ENCODE measurements around the gene EPS8L3.
"Not testable (repeated sequence)": the region's sequence is repeated elsewhere in the genome, so short reads cannot be mapped to it uniquely, and the experiment has no call there.

Gene EPS8L3

DNA sequence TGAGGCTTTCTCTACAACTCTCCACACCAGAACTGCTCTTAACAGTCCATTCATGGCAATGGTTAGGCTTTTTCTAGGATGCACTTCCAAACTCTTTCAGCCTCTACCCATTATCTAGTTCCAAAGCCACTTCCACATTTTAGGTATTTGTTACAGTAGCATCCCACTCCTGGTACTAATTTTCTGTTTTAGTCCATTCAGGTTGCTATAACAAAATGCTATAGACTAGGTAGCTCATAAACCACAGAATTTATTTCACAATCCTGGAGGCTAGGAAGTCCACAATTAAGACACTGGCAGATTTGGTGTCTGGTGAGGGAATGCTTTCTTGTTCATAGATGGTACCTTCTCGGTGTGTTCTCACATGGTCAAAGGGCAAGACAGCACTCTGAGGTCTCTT lies 17.3 kb upstream of the EPS8L3 start:
- no peak for DNase-seq (ENCODE audit: low read depth in 2 of 2)

DNA sequence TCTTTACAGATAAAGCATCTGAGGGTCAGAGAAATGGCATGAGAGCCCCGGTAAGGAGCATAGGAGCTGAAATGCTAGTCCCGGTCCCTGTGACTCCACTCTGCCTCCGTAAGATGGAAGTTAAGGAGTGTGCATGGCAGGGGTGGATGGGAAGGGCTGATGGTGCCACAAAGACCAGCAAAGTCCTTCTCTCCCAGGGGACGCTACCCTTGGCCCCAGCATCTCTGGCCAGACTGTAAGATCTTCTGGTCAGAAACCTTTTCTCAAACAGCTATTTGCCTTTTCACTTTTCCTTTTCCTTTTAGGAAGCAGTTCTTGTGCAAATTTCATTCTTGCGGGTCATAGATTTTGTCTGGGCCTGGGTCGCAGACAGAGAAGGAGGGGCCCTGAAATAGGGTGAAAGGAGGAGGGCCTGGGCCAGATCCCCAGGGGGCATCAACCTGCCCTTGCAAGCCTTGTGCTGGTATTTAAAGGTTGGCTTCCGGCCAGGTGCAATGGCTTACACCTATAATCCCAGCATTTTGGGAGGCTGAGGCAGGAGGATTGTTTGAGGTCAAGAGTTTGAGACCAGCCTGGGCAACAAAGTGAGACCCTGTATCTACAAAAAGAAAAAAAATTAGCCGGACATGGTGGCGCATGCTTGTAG lies 14.4 kb upstream of the EPS8L3 start:
- DNase-seq (ENCODE audit: low read depth in 2 of 2), result no peak

DNA sequence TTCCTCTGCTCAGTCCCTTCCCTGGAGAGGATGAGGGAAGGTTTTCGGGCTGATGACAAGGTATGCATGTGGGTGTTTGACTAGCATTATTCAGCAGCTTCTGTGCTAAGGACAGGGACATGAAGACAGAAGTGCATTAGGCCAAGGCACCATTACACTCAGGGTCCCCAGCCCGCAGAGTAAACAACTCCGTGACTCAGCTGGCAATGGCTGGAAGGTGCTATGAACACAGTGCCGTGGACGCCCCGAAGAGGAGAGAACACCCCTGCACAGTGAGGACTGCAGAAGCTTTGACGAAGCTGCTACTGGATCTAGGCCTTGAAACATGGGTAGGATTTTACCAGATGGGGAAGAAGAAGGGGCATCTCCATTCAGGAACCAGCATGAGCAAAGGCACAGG lies 13.7 kb upstream of the EPS8L3 start:
- no peak for DNase-seq (ENCODE audit: low read depth in 2 of 2)

DNA sequence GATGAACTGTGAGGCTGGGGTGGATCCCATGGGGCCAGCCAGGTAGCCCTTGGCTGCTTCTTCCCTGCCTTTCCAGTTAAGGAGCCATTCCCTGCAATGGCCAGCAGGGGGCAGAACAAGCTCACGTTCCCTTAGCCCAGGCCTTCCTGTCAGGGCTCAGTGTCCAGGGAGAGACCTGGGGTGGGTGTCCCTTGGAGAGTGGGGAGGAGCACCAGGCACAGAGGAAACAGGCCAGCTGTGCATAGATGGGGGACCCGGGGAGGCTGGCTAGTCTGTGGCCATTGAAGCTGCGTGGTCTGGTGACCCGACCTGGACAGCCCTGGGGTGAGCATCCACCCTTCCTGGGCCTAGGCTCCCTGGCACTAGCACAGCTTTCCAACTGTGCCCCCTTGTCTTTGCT lies 13.2 kb upstream of the EPS8L3 start:
- peak; percentile 40 to 53 for DNase-seq (ENCODE audit: low read depth in 2 of 2)

DNA sequence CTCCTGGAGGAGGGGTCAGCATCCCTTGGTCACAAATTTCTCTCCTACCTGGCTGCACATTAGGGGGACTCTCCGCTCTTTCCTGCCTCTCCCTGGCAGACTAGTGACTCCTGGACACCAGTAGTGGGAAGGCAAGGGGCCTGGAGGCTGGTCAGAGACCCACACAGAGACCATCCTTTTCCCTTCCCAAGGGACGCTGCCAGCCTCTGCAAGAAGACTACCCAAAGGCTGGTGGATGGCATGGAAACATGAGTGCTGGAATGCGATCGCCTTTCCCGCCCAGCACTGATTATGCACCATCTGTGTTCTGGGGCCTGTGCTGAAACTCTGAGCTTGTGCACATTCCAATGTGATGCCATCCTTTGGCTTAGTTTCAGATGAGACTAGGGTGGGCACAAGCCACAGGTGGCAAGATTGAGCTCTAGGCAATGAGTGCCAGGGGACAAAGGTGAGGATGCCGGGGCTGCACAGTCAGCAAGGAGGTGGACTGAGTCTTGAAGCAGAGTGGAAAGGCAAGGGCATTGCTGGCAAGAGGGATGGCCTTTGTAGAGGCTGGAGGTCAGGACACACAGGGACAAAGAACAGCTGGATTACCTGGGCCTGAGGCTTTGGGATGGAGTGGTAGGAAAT lies 12.6 kb upstream of the EPS8L3 start:
- DNase-seq (ENCODE audit: low read depth in 2 of 2), result no peak

DNA sequence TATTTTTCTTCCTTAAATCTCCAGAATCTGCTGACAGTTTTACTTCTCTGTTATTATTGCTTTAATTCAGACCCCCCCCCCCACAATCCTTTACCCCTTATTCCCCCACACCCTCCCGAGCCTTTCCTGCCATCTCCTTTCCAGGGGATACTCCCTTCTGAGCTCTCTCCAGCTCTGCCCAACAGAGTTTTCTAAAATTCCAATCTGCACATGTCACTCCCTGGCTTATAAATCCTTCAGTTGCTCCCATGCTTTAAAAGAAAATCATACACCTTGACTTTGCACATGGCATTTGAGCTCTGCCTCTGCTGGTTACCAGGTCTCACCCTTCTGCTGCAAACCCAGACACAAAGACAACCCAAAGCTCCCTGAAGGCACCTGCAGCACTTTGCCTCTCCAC lies 11.7 kb upstream of the EPS8L3 start:
- no peak for DNase-seq (ENCODE audit: low read depth in 2 of 2)

DNA sequence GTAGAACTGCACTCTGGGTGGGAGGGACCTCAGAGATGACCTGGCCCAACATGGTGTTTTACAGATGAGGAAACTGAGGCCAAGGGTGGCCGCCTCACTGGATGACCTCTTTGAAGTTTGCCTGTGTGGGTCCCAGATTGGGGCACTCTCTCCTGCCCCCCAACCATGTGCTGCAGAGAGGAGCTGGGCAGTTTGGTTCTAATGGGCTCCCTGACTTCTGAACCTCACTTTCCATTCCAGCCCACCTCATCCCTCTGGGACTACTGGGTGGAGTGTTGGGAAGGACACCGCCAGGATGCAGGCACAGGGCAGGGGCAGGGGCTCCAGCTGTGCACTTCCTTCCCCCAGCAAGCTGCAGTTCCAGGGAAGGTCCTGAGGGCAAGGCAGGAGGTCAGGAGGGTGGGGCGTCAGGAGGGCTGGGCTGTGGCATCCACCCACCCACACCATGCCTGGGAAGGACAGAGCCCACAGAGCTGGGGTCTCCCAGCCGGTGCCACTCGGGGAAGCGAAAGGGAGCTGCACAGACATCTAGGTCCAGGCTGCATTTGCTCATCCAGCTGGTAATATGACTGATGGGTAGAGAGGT lies 10.3 kb upstream of the EPS8L3 start:
- no peak for DNase-seq (ENCODE audit: low read depth in 2 of 2)

DNA sequence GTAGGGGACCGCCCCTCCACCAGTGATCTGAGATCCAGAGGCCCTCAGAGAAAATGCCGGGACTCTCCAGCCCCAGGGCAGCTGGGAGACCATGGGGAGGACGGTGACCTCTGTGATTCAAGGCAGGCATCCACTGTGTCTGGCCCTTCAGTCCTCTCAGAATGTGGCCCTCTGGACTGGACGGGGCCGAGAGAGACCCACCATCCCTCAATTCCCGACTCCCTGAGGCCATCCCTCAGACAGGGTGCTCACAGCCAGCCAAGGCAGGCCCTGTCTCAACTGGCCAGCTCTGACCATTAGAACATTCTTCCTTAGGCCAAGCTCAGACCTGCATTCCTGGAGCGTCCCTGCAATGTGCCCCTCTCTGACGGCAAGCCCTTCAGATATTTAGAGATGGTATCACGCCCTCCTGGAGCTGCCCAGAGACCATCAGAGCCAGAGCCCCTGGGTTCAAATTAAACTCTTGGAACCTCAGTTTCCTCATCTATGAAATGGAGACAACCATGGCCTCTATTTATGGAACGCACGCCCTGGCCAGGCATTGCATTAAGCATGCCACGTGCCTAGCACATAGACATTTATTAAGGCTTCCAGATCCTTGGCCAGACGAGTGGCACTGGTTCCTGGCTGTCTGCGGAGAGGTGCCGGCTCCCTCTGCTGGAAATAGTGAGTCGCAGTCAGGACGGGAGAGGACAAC lies 9.6 kb upstream of the EPS8L3 start:
- peak; percentile 18 to 38 for DNase-seq (ENCODE audit: low read depth in 2 of 2)

DNA sequence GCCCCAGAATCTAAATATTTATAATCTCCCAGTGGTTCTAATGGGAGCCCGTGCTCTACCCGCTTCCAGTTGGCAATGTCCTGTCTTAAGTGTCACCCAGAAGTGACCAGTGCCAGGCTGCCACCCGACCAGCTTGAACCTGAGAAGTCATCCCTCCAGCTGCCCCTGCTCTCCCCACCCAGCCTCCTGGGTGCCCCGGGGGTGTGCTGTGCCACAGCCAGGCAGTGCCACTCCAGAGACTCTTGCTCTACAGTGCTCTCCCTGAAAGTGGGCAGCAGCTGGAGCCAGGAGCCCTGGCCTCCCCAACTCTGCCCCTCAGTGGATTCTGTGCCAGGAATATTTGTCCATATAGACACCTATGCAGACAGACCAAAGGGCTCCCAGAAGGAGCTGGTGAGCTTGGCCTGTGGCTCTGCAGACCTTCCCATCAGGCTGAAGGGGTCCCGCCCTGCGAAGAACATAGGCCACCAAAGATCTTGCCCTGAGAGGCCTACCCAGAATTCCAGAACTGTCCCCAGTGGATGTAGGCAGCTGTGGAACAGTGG lies 9.0 kb upstream of the EPS8L3 start:
- DNase-seq (ENCODE audit: low read depth in 2 of 2), result no peak

DNA sequence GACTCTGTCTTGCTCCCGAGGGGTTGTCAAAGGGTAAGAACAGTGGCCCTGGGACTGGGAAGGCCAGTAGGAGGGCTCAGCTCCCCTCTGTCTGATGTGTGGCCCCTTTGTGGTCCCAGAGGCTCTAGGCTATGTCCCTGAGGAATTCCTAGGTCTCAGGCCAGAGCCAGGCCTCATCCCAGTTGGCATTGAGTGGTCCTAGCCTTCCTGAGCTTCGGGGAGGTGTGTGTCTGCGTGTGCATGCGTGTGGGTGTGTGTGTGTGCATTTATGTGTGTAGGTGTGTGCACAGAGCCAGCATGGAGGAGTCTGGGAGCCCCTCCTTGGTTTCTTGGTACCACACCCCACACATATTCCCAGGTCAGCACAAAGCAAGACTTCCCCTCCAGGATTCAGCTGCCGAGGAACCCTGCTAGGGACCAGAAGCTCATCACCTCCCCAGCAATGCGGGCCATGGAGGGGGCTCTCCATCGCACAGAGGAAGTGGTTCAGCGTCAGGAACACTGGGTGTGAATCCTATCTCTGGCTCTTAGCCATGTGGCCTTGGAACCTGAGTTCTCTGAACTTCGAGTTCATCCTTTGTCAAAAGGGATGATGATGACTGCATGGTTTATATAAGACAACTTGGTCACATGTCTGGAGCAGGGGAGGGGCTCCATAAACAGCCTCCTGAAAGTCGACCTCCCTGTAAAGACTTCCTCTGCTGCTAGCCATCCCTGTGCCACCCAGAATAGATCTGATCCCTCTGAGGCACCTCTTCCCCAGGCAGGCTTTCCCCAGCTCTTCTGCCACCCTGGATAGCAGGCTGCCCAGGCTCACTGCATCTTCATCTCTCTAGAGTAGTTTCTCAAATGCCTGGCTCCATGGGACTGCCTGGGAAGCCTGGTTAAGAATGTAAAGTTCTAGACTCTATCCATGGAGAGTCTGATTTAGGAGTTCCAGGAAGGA lies 8.3 kb upstream of the EPS8L3 start:
- DNase-seq (ENCODE audit: low read depth in 2 of 2), result no peak

DNA sequence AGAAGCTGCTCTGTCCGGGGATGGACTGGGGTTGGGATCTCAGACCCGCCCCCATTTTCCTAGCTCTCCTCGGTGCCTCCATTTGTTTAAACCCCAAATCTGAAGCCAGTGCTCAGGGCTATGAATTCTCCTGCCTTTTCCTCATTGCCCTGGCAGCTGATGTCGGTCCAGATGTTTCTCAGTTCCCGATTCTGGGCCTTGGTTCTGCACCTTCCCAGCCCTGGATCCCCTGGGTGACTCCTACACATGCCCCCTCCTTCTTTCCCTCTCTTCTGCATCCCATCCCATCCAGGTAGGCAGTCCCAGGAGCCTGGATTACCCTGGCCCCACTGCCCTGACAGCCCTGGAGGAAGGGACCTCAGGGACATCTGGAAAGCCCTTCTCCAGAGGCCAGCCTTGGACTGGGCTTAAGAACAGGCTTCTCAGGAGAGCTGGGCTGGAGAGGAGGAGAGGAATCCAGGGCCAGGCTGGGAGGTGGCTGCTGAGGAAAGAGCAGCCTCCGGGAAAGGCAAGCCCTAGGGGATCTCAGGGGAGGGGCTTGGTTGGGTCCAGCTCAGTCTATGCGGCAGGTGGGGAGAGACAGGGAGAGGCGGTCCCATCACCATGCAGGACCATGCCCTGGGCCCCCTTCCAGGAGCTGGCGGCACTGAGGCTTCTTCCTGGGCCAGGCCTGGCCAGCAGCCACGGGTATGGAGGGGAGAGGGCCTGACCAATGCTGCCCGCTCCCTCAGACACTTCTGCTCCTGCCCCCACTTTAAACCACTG lies 6.8 kb upstream of the EPS8L3 start:
- DNase-seq (ENCODE audit: low read depth in 2 of 2), result no peak

DNA sequence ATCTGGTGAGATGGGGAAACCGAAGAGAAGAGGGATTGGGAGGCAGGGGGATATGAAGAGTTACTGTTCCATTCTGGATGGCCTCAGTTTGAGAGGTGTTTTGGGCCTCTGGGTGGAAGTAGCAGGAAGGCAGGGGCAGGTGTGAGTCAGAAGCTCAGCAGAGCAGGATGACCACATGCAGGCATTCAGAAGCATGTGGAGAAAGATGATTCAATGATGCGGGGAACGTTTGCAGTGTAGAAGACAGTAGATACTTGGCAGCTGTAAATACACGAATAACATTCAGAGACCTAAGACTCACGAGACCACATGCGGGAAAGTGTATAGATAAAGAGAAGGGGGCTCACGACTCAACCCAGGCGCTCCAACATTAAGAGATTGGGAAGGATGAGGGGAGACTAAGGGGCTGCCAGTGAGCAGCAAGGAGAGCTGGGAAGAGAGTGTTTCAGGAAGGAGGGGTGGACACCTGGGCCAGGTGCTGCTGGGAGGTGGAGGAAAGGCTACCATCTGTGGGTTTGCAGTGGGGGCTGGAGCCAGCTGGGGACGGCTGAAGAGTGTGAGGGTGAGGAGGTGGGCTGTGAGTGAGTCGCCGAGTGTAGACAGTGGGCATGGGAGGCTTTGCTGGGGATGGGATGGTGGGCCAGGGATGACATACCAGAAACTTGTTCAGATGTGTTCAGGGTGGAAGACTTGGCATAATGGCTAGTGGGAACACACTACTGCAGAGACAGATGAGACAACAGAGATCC lies 5.8 kb upstream of the EPS8L3 start:
- DNase-seq (ENCODE audit: low read depth in 2 of 2), result no peak

DNA sequence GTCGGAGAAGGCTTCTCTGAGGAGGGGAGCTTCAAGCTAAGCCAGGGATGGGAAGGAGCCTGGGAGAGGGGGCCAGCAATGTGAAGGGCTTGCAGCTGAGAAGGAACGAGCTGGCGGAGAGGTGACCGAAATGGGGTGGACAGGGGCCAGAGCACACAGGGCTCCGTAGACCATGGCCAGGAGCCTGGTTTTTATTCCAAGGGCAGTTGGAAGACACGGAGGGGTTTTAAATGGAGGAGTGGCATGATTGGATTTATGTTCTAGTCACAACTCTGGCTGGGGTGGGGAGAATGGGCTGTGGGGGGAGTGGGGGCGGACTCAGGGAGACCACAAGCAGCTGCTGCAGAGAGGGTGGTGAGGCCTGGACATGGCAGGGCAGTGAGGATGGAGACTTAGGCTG lies 5.1 kb upstream of the EPS8L3 start:
- DNase-seq (ENCODE audit: low read depth in 2 of 2), result no peak

DNA sequence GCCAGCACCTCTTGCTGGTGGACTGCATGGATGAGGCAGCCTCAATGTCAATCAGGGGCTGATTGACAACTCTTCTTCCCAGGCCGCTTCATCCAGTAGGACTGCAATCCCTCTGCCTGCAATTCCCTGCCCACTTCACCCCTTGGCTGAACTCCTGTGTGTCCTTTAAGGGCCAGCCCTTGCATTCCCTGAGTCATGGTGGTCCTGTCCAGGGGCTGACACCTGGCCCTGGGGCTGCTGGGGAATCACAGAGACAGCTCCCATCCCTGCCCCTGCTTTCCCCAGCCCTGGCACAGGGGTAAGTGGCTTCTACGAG lies 4.6 kb upstream of the EPS8L3 start:
- DNase-seq (ENCODE audit: low read depth in 2 of 2), result no peak

DNA sequence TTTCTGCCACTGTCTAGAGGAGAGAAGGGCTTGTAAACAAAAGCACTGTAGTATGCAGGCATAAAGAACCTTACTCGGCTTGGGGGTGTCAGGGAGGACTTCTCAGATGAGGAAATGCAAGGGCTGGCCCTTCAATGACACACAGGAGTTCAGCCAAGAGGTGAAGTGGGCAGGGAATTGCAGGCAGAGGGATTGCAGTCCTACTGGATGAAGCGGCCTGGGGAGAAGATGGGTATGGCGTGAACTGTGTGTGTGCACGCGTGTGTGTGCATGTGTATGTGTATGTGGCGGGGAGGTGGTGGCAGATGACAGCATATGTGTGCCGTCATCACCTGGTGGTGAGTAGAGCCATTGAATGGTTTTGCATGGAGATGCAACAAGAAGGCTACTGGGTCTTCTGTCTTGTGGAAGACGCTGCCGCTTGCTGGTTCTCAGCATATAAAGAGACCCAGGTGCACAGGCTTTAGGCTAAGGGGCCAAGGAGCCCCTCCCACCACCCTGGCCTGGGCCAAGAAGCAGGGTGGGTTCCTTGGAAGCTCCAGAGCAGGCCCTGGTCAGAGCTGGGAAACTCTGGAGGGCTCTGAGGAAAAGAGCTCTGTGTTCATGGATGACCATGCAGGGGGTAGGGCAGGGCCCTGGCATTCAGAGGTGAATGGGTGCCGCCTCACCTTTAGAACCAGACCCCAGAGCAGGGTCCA lies 4.1 kb upstream of the EPS8L3 start:
- DNase-seq (ENCODE audit: low read depth in 2 of 2), result no peak

DNA sequence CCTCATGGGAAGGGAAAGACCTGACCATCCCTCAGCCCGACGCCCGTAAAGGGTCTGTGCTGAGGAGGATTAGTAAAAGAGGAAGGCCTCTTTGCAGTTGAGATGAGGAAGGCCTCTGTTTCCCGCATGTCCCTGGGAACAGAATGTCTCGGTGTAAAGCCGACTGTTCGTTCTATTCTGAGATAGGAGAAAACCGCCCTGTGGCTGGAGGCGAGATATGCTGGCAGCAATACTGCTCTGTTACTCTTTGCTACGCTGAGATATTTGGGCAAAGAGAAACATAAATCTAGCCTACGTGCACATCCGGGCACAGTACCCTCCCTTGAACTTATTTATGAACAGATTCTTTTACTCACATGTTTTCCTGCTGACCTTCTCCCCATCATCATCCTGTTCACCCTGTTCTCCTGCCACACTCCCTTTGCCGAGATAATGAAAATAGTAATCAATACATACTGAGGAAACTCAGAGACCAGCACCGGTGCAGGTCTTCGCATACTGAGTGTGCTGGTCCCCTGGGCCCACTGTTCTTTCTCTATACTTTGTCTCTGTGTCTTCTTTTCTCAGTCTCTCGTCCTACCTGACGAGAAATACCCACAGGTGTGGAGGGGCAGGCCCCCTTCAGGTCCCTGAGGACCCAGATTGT lies 3.4 kb upstream of the EPS8L3 start:
- DNase-seq (ENCODE audit: low read depth in 2 of 2), result not testable (repeated sequence)

DNA sequence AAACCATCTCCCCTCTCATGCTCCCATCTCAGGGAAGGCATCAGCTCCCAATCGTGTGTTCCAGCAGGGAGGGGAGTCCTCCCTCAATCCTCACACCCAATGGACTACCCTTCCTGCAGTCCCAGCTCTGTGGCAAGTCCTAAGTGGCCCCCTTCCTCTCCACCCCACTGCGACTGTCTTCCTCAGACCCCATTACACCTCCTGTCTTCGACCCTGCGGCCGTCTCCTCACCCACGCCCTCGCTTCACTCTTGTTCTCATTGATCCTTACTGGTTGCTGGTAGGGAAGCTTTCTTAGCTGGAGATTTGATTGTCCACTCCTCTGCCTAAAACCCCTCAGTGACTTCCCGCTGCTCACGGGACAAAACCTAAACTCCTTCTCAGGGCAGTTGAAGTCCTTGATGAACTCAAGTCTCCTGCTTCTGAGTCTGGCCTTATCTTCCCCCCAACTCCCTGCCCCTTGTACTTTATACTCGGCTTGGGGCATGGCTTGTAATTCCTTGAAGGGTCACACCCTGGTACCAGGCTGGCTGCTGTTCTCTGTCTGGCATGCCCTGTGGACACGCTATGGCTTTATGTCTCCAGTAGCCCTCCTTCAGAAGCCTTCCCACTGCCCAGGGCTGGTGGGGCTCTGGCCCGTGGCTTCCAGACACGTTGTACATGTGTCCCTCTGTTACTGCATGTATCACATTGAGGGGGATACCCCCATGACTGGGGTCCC lies 2.3 kb upstream of the EPS8L3 start:
- DNase-seq (ENCODE audit: low read depth in 2 of 2), result no peak

DNA sequence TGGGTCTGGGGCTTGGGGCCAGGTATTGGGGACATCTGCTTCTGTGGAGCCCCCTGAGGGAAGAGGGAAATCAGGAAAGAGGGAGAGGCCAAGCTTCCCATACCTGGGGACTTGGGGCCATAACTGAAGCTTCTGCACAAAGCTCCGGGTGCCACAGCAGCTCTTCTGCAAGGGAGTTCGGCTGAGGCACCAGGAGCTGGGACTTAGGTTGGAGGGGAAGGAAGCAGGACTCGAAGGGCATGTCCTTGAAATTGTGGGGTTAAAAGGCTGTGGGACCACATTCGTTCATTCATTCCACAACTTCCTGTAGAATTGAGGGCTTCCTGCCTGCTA lies 1.7 kb upstream of the EPS8L3 start:
- DNase-seq (ENCODE audit: low read depth in 2 of 2), result no peak

Measured in stimulated activated CD8-positive, alpha-beta memory T cell treated with anti-CD3 and anti-CD28 coated beads, Interleukin-15, amount 100 ng/mL, for 4 hours (primary cell).